SU-DHL-6 (cell line): ENCODE data around the gene LY9.
"Not testable (repeated sequence)": the region's sequence is repeated elsewhere in the genome, so short reads cannot be mapped to it uniquely, and the experiment has no call there.

ENCODE experiments used
- H2AFZ ChIP-seq: fragments of 200-600 bp; sonication (generic); 2 replicates; pipeline ENCODE4 v1.6.1; 2014; ENCODE audit warnings: low read depth, mild to moderate bottlenecking, moderate library complexity, mixed read lengths, antibody characterized with exemption, low read length; ENCODE audit not compliant: severe bottlenecking
- H3F3A ChIP-seq: fragments of 200-600 bp; shearing (Covaris generic); 2 replicates; pipeline ENCODE4 v1.6.0; 2016; ENCODE audit warnings: antibody characterized with exemption, mild to moderate bottlenecking; ENCODE audit not compliant: insufficient read depth
- H3K27ac ChIP-seq: fragments of 200-600 bp; sonication (generic); 2 replicates; pipeline ENCODE4 v1.5.1; 2016; ENCODE audit warnings: low read depth, mild to moderate bottlenecking, low read length, moderate library complexity, mixed read lengths
- H3K27me3 ChIP-seq: fragments of 200-600 bp; sonication (generic), shearing (Covaris generic); 2 replicates; pipeline ENCODE4 v1.6.0; 2014; ENCODE audit warnings: mild to moderate bottlenecking, low read length
- H3K36me3 ChIP-seq: fragments of 200-600 bp; sonication (generic); 2 replicates; pipeline ENCODE4 v1.6.1; 2014; ENCODE audit warnings: mild to moderate bottlenecking, low read length, mixed read lengths
- H3K4me2 ChIP-seq: fragments of 300-600, 200-600 bp; shearing (Covaris generic), sonication (generic); 2 replicates; pipeline ENCODE4 v1.6.0; 2014; ENCODE audit warnings: low read length, low read depth, mild to moderate bottlenecking; ENCODE audit not compliant: poor library complexity, severe bottlenecking
- H3K4me3 ChIP-seq: fragments of 200-600 bp; sonication (generic); 2 replicates; pipeline ENCODE4 v1.5.1; 2014; ENCODE audit warnings: antibody characterized with exemption, low read length, mild to moderate bottlenecking, mixed read lengths; ENCODE audit not compliant: insufficient read depth, poor library complexity, severe bottlenecking
- H3K79me2 ChIP-seq: fragments of 200-600 bp; sonication (generic); 2 replicates; pipeline ENCODE4 v1.6.1; 2014; ENCODE audit warnings: mild to moderate bottlenecking, low read length, moderate library complexity; ENCODE audit not compliant: insufficient read depth
- H3K9ac ChIP-seq: fragments of 200-600 bp; sonication (generic); 2 replicates; pipeline ENCODE4 v1.7.0; 2014; ENCODE audit warnings: mild to moderate bottlenecking, low read length
- H3K9me2 ChIP-seq: fragments of 200-600 bp; sonication (generic); replicated peaks from 2 replicates; pipeline ENCODE4 v1.6.1; 2014; ENCODE audit warnings: low read length; ENCODE audit not compliant: insufficient read depth
- H3K9me3 ChIP-seq: fragments of 200-600 bp; sonication (generic); 2 replicates; pipeline ENCODE4 v1.6.1; 2014; ENCODE audit warnings: low read length, mixed read lengths; ENCODE audit not compliant: insufficient read depth
- H4K20me1 ChIP-seq: fragments of 200-600 bp; sonication (generic); 2 replicates; pipeline ENCODE4 v1.6.1; 2014; ENCODE audit warnings: low read depth, mild to moderate bottlenecking, antibody characterized with exemption, low read length, moderate library complexity, mixed read lengths
- CTCF ChIP-seq: fragments of 200-600 bp; sonication (generic); IDR thresholded peaks from one replicate; pipeline ENCODE4 v1.5.1; 2017; ENCODE audit warnings: antibody characterized with exemption, mild to moderate bottlenecking, low read length, moderate library complexity; ENCODE audit not compliant: insufficient read depth, poor library complexity, severe bottlenecking
- EZH2phosphoT487 ChIP-seq: fragments of 200-600 bp; sonication (generic), shearing (Covaris generic); conservative IDR thresholded peaks from 2 replicates; pipeline ENCODE4 v1.6.1; 2018; ENCODE audit warnings: mild to moderate bottlenecking, antibody characterized with exemption, low read length, moderate library complexity, mixed read lengths

The LY9 gene

GRCh38 chr1:160780398-160780755 is 15.6 kb upstream of the LY9 start:
- no peaks in the 10 kb centered on the region for H3K79me2 ChIP-seq
- H3K9ac ChIP-seq, result no peak overlapping the region
- no peaks in the 10 kb centered on the region for H3F3A ChIP-seq

DNA sequence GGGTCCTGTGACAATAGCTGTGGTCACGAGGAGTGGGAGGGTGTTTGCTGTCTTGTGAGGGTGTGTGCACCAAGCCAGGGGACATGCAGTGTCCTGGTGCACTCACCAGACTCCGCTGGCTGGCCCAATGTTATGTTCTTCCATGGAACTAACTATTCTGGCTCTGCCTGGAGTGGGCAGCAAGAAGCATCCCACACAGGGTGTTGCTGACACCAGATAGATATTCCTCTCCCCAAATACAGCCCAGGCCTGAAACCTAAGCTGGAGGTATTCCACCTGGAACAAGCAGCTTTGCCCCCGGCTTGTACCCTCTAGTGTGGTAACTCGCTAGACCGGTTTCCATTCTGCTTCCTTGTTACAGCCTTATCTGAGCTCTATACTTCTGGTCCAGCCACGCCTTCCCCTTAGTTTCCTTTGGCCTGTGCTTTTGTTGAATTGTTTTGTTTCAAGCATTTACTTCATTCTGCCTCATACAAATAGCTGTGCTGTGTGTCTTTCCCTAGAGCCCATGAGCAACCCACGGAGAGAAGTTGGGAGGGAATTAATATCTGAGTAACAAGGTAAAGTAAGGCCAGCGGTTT is 14.7 kb upstream of the LY9 start:
- Histone ChIP-seq H2AFZ (no peak overlapping the region), H3K9ac (no peak overlapping the region), H3K27me3 (no peaks in the 10 kb centered on the region), H3F3A (no peaks in the 10 kb centered on the region), H3K36me3 (no peaks in the 10 kb centered on the region), H3K9me2 (no peaks in the 10 kb centered on the region), H3K9me3 (no peaks in the 10 kb centered on the region), H3K27ac (no peak overlapping the region), H3K4me2 (no peak overlapping the region), H3K4me3 (no peak overlapping the region), H4K20me1 (no peaks in the 10 kb centered on the region), H3K79me2 (no peaks in the 10 kb centered on the region)
- TF ChIP-seq CTCF, result no peak
- TF ChIP-seq EZH2phosphoT487, result no peak

More at GRCh38 chr1:160780398-160780755, 15.6 kb upstream of the LY9 start:
- no peaks in the 10 kb centered on the region for H3K36me3 ChIP-seq
- H4K20me1 ChIP-seq, result no peaks in the 10 kb centered on the region
- no peaks in the 10 kb centered on the region for H3K9me2 ChIP-seq
- no peak overlapping the region for H2AFZ ChIP-seq
- no peak overlapping the region for H3K27ac ChIP-seq
- H3K9me3 ChIP-seq, result no peaks in the 10 kb centered on the region
- H3K4me3 ChIP-seq, result no peak overlapping the region
- H3K27me3 ChIP-seq, result no peaks in the 10 kb centered on the region
- H3K4me2 ChIP-seq, result no peak overlapping the region
- no peak for TF ChIP-seq EZH2phosphoT487
- no peak for TF ChIP-seq CTCF

DNA sequence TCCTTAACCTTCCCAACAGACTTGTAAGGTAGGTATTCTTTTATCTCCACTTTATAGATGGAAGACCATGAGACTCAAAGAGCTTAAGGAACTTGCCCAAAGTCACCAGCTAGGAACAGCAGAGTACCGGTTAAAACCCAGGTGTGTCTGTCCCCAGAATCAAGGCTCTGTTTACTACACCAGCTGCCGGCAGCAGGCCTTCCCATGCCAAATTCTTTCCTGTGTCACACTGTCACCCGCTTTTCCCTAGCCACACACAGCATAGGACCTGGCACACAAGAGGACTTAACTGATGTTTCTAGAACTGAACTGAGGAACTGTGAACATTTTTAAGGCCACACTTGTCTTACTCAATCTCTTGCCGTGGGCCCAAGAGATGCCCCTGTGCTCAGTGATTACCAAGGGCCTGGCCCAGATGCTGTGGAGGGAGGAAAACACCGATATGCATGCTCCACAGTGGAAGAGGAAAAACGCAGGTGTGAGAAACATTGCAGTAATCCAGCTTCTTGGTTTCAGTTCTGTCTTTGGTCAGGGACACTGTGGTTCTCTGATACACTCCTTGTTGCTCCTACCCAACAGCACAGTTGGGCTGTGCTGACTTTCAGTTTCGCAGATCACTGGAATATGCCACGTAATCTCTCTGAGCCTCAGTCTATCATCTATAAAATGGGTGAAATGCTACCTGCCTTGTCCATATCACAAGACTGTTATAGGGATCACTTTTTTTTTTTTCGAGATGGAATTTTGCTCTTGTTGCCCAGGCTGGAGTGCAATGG is 13.9 kb upstream of the LY9 start:
- Histone ChIP-seq H3K36me3 (no peaks in the 10 kb centered on the region), H3K4me3 (no peak overlapping the region), H3K9me2 (no peaks in the 10 kb centered on the region), H2AFZ (no peak overlapping the region), H3K27me3 (no peaks in the 10 kb centered on the region), H3F3A (no peaks in the 10 kb centered on the region), H3K9me3 (no peaks in the 10 kb centered on the region), H3K4me2 (no peak overlapping the region), H3K9ac (no peak overlapping the region), H4K20me1 (no peaks in the 10 kb centered on the region), H3K27ac (no peak overlapping the region), H3K79me2 (no peaks in the 10 kb centered on the region)
- no peak for TF ChIP-seq EZH2phosphoT487
- no peak for TF ChIP-seq CTCF

GRCh38 chr1:160782988-160783765 is 12.8 kb upstream of the LY9 start:
- not testable (repeated sequence) for H3K9me3 ChIP-seq, H3K36me3 ChIP-seq, H4K20me1 ChIP-seq, H3K4me3 ChIP-seq, H3K27ac ChIP-seq, H3K9ac ChIP-seq, H3K9me2 ChIP-seq, H3K79me2 ChIP-seq, H3F3A ChIP-seq, H3K4me2 ChIP-seq, H2AFZ ChIP-seq, H3K27me3 ChIP-seq
